ENCODE measurements around the gene TET3.

TET3 gene

DNA sequence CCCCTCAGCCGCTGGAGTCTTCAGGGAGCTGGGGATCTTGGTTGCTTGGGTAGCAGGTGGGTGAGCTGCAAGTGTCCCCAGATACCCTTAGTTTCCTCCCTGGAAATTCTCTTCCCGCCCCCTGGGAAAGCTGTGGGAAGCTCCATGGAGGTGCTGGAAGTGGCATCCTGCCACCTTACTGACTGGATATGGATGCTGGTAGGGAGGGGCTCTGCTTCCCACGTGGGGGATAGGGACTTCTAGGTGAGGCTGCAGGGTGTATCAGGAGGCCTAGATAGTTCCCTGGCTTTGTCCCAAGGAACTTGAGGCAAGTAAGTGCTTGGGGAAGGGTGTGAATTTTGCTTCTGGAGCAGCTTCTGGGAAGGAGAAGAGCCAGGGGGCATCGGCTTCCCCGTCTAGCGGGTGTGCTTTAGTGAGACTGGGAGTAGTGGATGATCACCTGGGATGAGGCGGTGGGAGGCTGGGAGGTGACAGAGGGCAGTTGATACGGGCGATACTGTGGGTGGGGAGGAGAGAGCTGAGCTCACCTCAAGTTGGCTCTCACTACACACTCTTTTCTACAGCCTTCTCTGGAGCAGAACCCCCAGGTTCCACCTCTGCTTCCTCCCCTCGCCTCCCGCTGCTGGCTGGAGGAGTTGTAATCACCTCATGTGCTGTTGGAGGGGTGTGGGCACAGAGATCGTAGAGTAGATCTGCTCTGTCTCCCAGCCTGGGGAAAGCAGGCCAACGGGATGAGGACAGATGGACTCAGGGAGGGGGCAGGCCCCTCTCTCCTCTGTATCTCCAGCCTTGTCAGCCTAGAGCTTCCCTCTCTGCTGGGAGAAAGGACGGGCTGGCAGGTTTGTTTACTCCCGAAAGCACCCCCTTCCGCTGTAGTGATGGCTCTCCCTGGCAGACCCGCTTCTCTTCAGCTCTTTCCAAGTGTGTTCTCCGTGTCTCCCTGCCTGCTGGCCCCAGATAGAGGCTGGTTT is 19.8 kb downstream of the TET3 start:
- TF ChIP-seq, protein P1, sequence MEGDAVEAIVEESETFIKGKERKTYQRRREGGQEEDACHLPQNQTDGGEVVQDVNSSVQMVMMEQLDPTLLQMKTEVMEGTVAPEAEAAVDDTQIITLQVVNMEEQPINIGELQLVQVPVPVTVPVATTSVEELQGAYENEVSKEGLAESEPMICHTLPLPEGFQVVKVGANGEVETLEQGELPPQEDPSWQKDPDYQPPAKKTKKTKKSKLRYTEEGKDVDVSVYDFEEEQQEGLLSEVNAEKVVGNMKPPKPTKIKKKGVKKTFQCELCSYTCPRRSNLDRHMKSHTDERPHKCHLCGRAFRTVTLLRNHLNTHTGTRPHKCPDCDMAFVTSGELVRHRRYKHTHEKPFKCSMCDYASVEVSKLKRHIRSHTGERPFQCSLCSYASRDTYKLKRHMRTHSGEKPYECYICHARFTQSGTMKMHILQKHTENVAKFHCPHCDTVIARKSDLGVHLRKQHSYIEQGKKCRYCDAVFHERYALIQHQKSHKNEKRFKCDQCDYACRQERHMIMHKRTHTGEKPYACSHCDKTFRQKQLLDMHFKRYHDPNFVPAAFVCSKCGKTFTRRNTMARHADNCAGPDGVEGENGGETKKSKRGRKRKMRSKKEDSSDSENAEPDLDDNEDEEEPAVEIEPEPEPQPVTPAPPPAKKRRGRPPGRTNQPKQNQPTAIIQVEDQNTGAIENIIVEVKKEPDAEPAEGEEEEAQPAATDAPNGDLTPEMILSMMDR (IDR thresholded peaks at IDR 0.05), result no peak

DNA sequence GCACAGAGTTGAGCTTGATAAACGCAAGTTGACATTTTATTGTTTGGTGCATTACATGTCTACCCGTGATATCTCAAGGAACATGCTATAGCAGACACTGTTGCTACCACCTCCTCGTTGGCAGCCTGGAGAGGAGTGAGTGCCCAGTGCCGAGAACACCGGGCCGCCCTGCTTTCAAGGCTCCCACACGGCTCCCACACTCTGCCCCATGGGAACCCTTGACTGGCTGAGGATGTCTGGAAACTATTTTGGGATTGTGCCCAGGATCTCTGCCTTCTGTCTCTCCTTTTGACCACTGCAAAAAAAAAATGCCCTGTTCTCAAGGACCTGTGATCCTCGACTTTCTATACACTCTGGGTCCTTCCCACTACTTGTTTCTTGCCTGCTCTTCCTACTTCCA is 21.1 kb downstream of the TET3 start:
- TF ChIP-seq, protein P1 (IDR thresholded peaks at IDR 0.05), result no peak

DNA sequence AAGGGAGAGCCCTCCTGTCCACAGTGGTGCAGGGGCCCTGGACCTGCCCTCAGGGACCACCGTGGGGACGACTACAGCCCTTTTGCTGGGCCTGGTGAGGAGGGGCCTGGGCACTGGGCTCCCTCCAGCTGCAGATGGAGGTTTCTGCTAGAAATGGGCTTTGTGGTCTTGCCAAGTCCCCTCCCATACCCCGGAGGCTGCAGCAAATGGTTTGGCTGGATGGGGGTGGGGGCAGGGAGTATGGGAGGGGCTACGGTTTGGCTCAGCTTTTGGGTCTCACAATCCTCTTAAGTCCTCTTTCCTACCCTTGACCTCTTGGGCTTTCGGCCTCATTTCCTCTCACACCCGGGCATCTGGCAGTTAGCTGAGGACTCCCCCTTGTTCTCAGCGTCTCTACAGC is 21.7 kb downstream of the TET3 start:
- TF ChIP-seq, protein P1 (IDR thresholded peaks at IDR 0.05), result no peak

DNA sequence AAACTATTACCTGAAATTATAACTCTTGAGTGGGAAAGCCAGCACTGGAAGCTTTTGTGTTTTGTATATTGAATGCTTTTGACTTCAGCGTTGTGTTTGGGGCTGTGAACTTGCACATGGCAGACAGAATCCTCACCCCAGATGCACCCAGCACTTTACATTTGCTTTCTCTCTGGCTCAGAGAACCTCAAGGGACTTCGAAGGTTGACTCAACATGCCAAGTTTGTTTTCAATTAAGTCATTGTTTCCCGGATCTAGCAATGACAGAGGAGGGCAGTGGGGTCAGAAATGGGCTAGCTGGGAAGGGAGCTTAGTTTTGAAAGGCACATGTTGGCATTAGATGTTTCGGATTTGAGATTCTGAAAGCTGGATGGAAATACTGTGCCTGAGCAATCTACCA is 22.4 kb downstream of the TET3 start:
- TF ChIP-seq, protein P1 (IDR thresholded peaks at IDR 0.05), result no peak

DNA sequence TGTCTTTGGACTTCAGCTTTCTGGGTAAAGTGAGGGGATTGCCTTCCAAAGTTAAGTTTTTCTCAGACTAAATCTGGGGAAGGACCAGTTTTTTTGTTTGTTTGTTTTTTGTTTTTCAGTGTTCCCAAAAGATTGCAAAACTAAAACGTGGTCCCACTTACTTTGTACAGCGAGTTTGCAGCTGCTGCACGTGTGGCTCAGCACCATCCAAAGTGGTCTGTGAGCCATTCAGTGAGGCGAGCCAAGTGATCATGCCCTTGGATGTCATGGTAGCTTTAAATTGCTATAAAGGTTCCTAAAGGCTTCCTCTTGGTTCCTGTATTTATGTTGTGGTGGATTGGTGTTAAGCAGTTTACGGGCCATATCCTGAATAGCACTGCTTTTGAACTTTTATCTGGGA is 23.0 kb downstream of the TET3 start:
- TF ChIP-seq, protein P1 (IDR thresholded peaks at IDR 0.05), result no peak

DNA sequence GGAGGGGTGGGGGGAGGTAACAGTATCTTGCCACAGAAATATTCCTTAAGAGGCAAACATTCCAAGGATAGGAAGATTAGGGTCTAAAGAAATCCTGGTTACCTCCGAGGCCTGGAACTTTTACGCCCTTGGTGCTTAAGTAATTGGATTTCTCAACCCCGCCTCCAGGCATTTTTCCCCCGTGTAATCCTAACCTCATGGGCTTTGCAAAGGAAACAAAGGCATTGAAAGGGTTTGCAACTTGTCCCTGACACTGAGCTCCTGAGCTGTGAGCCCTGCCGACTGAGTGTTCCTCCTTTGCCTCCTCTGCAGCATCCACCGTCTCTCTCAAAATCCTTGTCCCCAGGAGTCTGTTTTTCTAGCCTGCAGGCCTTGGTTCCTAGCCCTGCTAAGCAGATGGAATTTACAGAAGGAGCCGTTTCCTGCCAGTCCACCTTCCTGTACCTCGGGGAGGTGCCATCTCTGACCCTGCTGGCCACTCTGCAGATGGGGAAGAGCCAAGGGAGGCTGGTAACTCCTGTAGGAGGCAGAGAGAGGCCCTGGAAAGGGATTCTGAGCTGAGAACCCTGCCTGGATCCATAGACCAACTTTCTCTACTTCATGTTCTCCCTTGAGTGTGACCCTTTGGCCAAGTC is 24.2 kb downstream of the TET3 start:
- TF ChIP-seq, protein P1 (IDR thresholded peaks at IDR 0.05), result no peak

DNA sequence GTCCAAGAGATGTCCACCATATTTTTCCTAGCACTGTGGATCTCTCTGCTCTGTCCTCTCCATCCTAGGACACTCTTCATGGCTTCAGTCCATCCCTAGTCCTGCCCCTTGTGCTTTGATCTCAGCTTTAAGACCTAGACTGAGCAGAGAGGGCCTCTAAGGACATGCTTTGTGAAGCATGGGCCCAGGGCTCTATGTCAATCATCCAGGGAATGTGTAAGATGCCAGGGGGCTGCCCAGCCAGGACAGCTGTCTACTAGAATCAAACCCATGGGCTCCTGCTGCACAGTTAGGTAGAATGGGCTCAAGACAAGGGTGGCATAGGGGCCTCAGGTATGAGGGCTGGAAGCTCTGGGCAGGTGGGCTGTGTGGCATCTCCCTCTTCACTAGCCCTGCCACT is 24.9 kb downstream of the TET3 start:
- TF ChIP-seq, protein P1 (IDR thresholded peaks at IDR 0.05), result no peak

Measured in LNCAP (cell line).